GM19238 (cell line): Measurements from ENCODE around the gene DNAJC25.

Experiments
- DNase-seq: peaks from one replicate; pipeline ENCODE4 v3.0.0; 2011; ENCODE audit warnings: low spot score; ENCODE audit not compliant: insufficient read length

DNAJC25 gene

GRCh38 chr9:111627260-111627963 lies 3.7 kb upstream of the DNAJC25 start:
- DNase-seq, result no peak

GRCh38 chr9:111628411-111628810 lies 2.7 kb upstream of the DNAJC25 start:
- no peak for DNase-seq

- DNase-seq, result no peak
Measured at GRCh38 chr9:111630182-111630963, 761 bp upstream of the DNAJC25 start.

GRCh38 chr9:111630964-111631213 lies 245 bp upstream of the DNAJC25 start:
- DNase-seq, result no peak

GRCh38 chr9:111632060-111632459 lies 926 bp downstream of the DNAJC25 start:
- DNase-seq, result no peak

GRCh38 chr9:111632695-111633388 lies 1.7 kb downstream of the DNAJC25 start:
- no peak for DNase-seq

- no peak for DNase-seq
Measured at GRCh38 chr9:111633389-111633736, 2.2 kb downstream of the DNAJC25 start.

- DNase-seq, result no peak
Measured at GRCh38 chr9:111634860-111635259, 3.7 kb downstream of the DNAJC25 start.

- no peak for DNase-seq
Measured at GRCh38 chr9:111637421-111637950, 6.4 kb downstream of the DNAJC25 start.

- DNase-seq, result no peak
Measured at GRCh38 chr9:111644195-111644772, 13.2 kb downstream of the DNAJC25 start.

- DNase-seq, result no peak
Measured at GRCh38 chr9:111645806-111646205, 14.7 kb downstream of the DNAJC25 start.

GRCh38 chr9:111646417-111646816 lies 15.3 kb downstream of the DNAJC25 start:
- no peak for DNase-seq

- DNase-seq, result no peak
Measured at GRCh38 chr9:111648066-111648465, 16.9 kb downstream of the DNAJC25 start.

- DNase-seq, result no peak
Measured at GRCh38 chr9:111649016-111649415, 17.9 kb downstream of the DNAJC25 start.

- DNase-seq, result no peak
Measured at GRCh38 chr9:111657051-111657450, 25.9 kb downstream of the DNAJC25 start.

GRCh38 chr9:111658943-111659342 lies 27.8 kb downstream of the DNAJC25 start:
- DNase-seq, result no peak

GRCh38 chr9:111659691-111660090 lies 28.6 kb downstream of the DNAJC25 start:
- no peak for DNase-seq

- peak; percentile 84 for DNase-seq
Measured at GRCh38 chr9:111661150-111661801, 30.1 kb downstream of the DNAJC25 start, which contains the start of gene GNG10. Gene GNG10, plus strand, starts transcription at chr9:111661605. Its CDS starts 30 bp downstream, at chr9:111661635.

GRCh38 chr9:111661802-111662521 lies 30.8 kb downstream of the DNAJC25 start:
- peak; percentile 39 for DNase-seq

GRCh38 chr9:111662576-111663300 lies 31.6 kb downstream of the DNAJC25 start:
- DNase-seq, result no peak
